ENCODE data around the gene FGD3. TPM values are rescaled to one million over a fixed set of nuclear protein-coding genes. Genes with fewer than 3 reads are reported as not detected.

The FGD3 gene
- total RNA-seq, 2 experiments from 2014 or later = 104 to 107 TPM

GRCh38 chr9:93049491-93049890 lies 102.2 kb downstream of the FGD3 start:
- no peak for ATAC-seq
- no peak for DNase-seq
- Mint-ChIP-seq H3K9me3 (ENCODE audit: insufficient read depth) (no peaks in the 10 kb centered on the region), H3K27me3 (ENCODE audit: low read depth) (peaks cover 4% of the 10 kb centered on the region), H3K36me3 (ENCODE audit: low read depth) (peaks cover 4% of the 10 kb centered on the region), H3K4me3 (no peak overlapping the region), H3K27ac (peak overlapping the region; percentile 61), H3K4me1 (ENCODE audit: low read depth) (peaks cover 24% of the 10 kb centered on the region)
- CTCF ChIA-PET = interaction anchor here (1.6 to 1.8 kb wide), 2 partner anchors 28 to 46 kb away, joined by 4 to 5 read pairs; no protein-coding TSS in a partner anchor
- POLR2A ChIA-PET = interaction anchor here (0.6 to 1.4 kb wide), 3 partner anchors 10 to 24 kb away, joined by 3 to 4 read pairs (median 3); no protein-coding TSS in a partner anchor

- H3K36me3 Mint-ChIP-seq (ENCODE audit: low read depth) = peaks cover 4% of the 10 kb centered on the region
- peaks cover 4% of the 10 kb centered on the region for H3K27me3 Mint-ChIP-seq (ENCODE audit: low read depth)
- ChIA-PET CTCF (interaction anchor here (1.3 to 1.8 kb wide), 3 partner anchors 25 to 47 kb away, joined by 3 to 5 read pairs (median 4); no protein-coding TSS in a partner anchor), POLR2A (interaction anchor here (1.0 kb wide), 1 partner anchor 11 kb away, joined by 4 read pairs; no protein-coding TSS in a partner anchor)
- H3K27ac Mint-ChIP-seq = no peak overlapping the region
- peaks cover 29% of the 10 kb centered on the region for H3K4me1 Mint-ChIP-seq (ENCODE audit: low read depth)
- H3K9me3 Mint-ChIP-seq (ENCODE audit: insufficient read depth) = no peaks in the 10 kb centered on the region
- H3K4me3 Mint-ChIP-seq = no peak overlapping the region
- DNase-seq (no peak), ATAC-seq (no peak)
These were observed 102.9 kb downstream of the FGD3 start for GRCh38 chr9:93050231-93050630.

- no peak for DNase-seq
- no peak for ATAC-seq
- H3K36me3 Mint-ChIP-seq (ENCODE audit: low read depth) = no peaks in the 10 kb centered on the region
- POLR2A ChIA-PET = interaction anchor here (0.6 to 0.9 kb wide), 2 partner anchors 12 to 23 kb away, joined by 4 read pairs; no protein-coding TSS in a partner anchor
- H3K4me1 Mint-ChIP-seq (ENCODE audit: low read depth) = peaks cover 31% of the 10 kb centered on the region
- H3K27ac Mint-ChIP-seq = no peak overlapping the region
- H3K27me3 Mint-ChIP-seq (ENCODE audit: low read depth) = peaks cover 4% of the 10 kb centered on the region
- CTCF ChIA-PET = interaction anchor here (1.3 to 2.5 kb wide), 3 partner anchors 23 to 48 kb away, joined by 3 to 8 read pairs (median 4); no protein-coding TSS in a partner anchor
- H3K9me3 Mint-ChIP-seq (ENCODE audit: insufficient read depth) = no peaks in the 10 kb centered on the region
- H3K4me3 Mint-ChIP-seq = no peak overlapping the region
These were observed 104.4 kb downstream of the FGD3 start for GRCh38 chr9:93051680-93052089.

- ChIA-PET CTCF (interaction anchor here (0.8 to 2.5 kb wide), 3 partner anchors 11 to 49 kb away, joined by 3 to 8 read pairs (median 3); no protein-coding TSS in a partner anchor), POLR2A (interaction anchor here (0.9 to 1.7 kb wide), 3 partner anchors 11 to 25 kb away, joined by 3 to 6 read pairs (median 4); no protein-coding TSS in a partner anchor)
- H3K27me3 Mint-ChIP-seq (ENCODE audit: low read depth) = peaks cover 2% of the 10 kb centered on the region
- no peaks in the 10 kb centered on the region for H3K36me3 Mint-ChIP-seq (ENCODE audit: low read depth)
- peaks cover 42% of the 10 kb centered on the region for H3K4me1 Mint-ChIP-seq (ENCODE audit: low read depth)
- no peaks in the 10 kb centered on the region for H3K9me3 Mint-ChIP-seq (ENCODE audit: insufficient read depth)
- H3K4me3 Mint-ChIP-seq = no peak overlapping the region
- ATAC-seq = no peak
- H3K27ac Mint-ChIP-seq = no peak overlapping the region
- DNase-seq = no peak
These were observed 105.6 kb downstream of the FGD3 start for GRCh38 chr9:93052791-93053540.

GRCh38 chr9:93053781-93054331 lies 106.5 kb downstream of the FGD3 start:
- no peak for ATAC-seq
- Mint-ChIP-seq H3K9me3 (ENCODE audit: insufficient read depth) (no peaks in the 10 kb centered on the region), H3K4me1 (ENCODE audit: low read depth) (peaks cover 39% of the 10 kb centered on the region), H3K36me3 (ENCODE audit: low read depth) (no peaks in the 10 kb centered on the region), H3K27me3 (ENCODE audit: low read depth) (peaks cover 2% of the 10 kb centered on the region), H3K4me3 (no peak overlapping the region), H3K27ac (no peak overlapping the region)
- CTCF ChIA-PET = interaction anchor here (1.0 to 2.5 kb wide), 5 partner anchors 11 to 51 kb away, joined by 3 to 8 read pairs (median 5); no protein-coding TSS in a partner anchor
- POLR2A ChIA-PET = interaction anchor here (1.0 to 1.7 kb wide), 2 partner anchors 10 to 26 kb away, joined by 4 to 6 read pairs; no protein-coding TSS in a partner anchor
- no peak for DNase-seq

GRCh38 chr9:93054758-93055704 lies 107.7 kb downstream of the FGD3 start:
- Mint-ChIP-seq H3K36me3 (ENCODE audit: low read depth) (no peaks in the 10 kb centered on the region), H3K4me3 (no peak overlapping the region), H3K27me3 (ENCODE audit: low read depth) (no peaks in the 10 kb centered on the region), H3K9me3 (ENCODE audit: insufficient read depth) (no peaks in the 10 kb centered on the region), H3K27ac (no peak overlapping the region), H3K4me1 (ENCODE audit: low read depth) (peaks cover 40% of the 10 kb centered on the region)
- POLR2A ChIA-PET = interaction anchor here (0.6 to 1.1 kb wide), 2 partner anchors 9 to 27 kb away, joined by 3 to 4 read pairs; no protein-coding TSS in a partner anchor
- DNase-seq (no peak), ATAC-seq (no peak)
- CTCF ChIA-PET = interaction anchor here (1.0 to 2.1 kb wide), 4 partner anchors 10 to 52 kb away, joined by 3 to 8 read pairs (median 6); no protein-coding TSS in a partner anchor

- no peak for ATAC-seq
- Mint-ChIP-seq H3K4me1 (ENCODE audit: low read depth) (peaks cover 61% of the 10 kb centered on the region), H3K27me3 (ENCODE audit: low read depth) (no peaks in the 10 kb centered on the region), H3K27ac (peak overlapping the region; percentile 82), H3K9me3 (ENCODE audit: insufficient read depth) (no peaks in the 10 kb centered on the region), H3K4me3 (no peak overlapping the region), H3K36me3 (ENCODE audit: low read depth) (peaks cover 11% of the 10 kb centered on the region)
- POLR2A ChIA-PET = interaction anchor here (0.7 kb wide), 1 partner anchor 10 kb away, joined by 3 read pairs; no protein-coding TSS in a partner anchor
- CTCF ChIA-PET = interaction anchor here (0.8 to 2.1 kb wide), 3 partner anchors 28 to 53 kb away, joined by 3 to 8 read pairs (median 8); no protein-coding TSS in a partner anchor
- DNase-seq = no peak
These were observed 109.8 kb downstream of the FGD3 start for GRCh38 chr9:93057042-93057702.

GRCh38 chr9:93057703-93058354 lies 110.5 kb downstream of the FGD3 start:
- no peaks in the 10 kb centered on the region for H3K27me3 Mint-ChIP-seq (ENCODE audit: low read depth)
- H3K36me3 Mint-ChIP-seq (ENCODE audit: low read depth) = peaks cover 17% of the 10 kb centered on the region
- no peaks in the 10 kb centered on the region for H3K9me3 Mint-ChIP-seq (ENCODE audit: insufficient read depth)
- ChIA-PET POLR2A (interaction anchor here (0.7 kb wide), 1 partner anchor 10 kb away, joined by 3 read pairs; no protein-coding TSS in a partner anchor), CTCF (interaction anchor here (2.1 kb wide), 1 partner anchor 54 kb away, joined by 8 read pairs; no protein-coding TSS in a partner anchor)
- H3K4me1 Mint-ChIP-seq (ENCODE audit: low read depth) = peaks cover 68% of the 10 kb centered on the region
- DNase-seq (no peak), ATAC-seq (peak; percentile 17)
- H3K4me3 Mint-ChIP-seq = peak overlapping the region; percentile 66
- H3K27ac Mint-ChIP-seq = peak overlapping the region; percentile 82

- Mint-ChIP-seq H3K27me3 (ENCODE audit: low read depth) (no peaks in the 10 kb centered on the region), H3K36me3 (ENCODE audit: low read depth) (peaks cover 17% of the 10 kb centered on the region), H3K4me1 (ENCODE audit: low read depth) (peaks cover 69% of the 10 kb centered on the region), H3K27ac (peak within 1 kb of the TSS; percentile 82), H3K4me3 (peak within 1 kb of the TSS; percentile 90), H3K9me3 (ENCODE audit: insufficient read depth) (no peaks in the 10 kb centered on the region)
- DNase-seq (peak; percentile 73), ATAC-seq (peak; percentile 67)
- ChIA-PET CTCF (interaction anchor here (0.9 to 1.5 kb wide), 4 partner anchors 15 to 55 kb away, joined by 4 to 5 read pairs (median 4); no protein-coding TSS in a partner anchor), POLR2A (interaction anchor here (1.3 to 3.1 kb wide), 7 partner anchors 17 to 93 kb away, joined by 4 to 23 read pairs (median 13); partner anchors contain the start of gene NINJ1)
These were observed 111.2 kb downstream of the FGD3 start, which contains the start of gene SUSD3 for GRCh38 chr9:93058355-93059010. TSS of gene SUSD3 (plus strand) at chr9:93058701. CDS start at chr9:93058743, 42 bp downstream.

All from activated CD8-positive, alpha-beta T cell treated with anti-CD3 and anti-CD28 coated beads, Interleukin-2, amount 10 ng/mL, durations not matched to agents 7 days and 5 days (primary cell).